Daoy (cell line): ENCODE data around the gene ADH1C. TPM values are rescaled to one million over a fixed set of nuclear protein-coding genes. Genes with fewer than 3 reads are reported as not detected.
"Not testable (repeated sequence)": the region's sequence is repeated elsewhere in the genome, so short reads cannot be mapped to it uniquely, and the experiment has no call there.

ENCODE experiments used
- DNase-seq: peaks from one replicate; pipeline ENCODE4 v3.0.0-alpha.2; 2015; ENCODE audit warnings: low read depth
- total RNA-seq: library from RNA; depleted of rRNA; stranded (reverse); fragments of >200 nt; shearing (Covaris generic); gene quantifications from 2 replicates; pipeline ENCODE4 v1.2.3, GENCODE V29; 2014; rRNA removed

ADH1C gene
- total RNA-seq, result not detected in 2 replicates

GRCh38 chr4:99352602-99353537 is at the start of gene ADH1C:
ADH1C (minus strand) TSS chr4:99352746; CDS start chr4:99352675, 71 bp downstream.
- no peak for DNase-seq

DNA sequence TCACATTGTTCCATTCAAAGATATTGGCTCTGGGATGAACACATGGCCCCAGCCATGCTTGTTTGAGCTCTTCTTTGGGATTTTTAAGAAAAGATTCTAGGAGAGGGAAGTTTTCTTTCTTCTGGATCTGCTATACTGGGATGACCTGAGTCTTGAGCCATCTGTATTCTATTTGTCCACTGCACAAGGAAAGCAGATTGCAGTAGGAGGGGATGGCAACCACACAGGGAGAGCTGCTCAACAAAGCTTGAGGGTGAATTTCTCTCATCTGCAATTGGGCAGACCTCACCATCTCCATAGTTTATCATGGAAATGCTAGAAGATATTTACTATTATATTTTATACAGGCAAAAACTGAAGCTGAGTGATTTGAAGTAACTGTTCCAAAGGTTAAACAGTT is 48.3 kb upstream of the ADH1C start:
- no peak for DNase-seq

GRCh38 chr4:99399017-99399416 is 46.5 kb upstream of the ADH1C start:
- DNase-seq, result no peak

DNA sequence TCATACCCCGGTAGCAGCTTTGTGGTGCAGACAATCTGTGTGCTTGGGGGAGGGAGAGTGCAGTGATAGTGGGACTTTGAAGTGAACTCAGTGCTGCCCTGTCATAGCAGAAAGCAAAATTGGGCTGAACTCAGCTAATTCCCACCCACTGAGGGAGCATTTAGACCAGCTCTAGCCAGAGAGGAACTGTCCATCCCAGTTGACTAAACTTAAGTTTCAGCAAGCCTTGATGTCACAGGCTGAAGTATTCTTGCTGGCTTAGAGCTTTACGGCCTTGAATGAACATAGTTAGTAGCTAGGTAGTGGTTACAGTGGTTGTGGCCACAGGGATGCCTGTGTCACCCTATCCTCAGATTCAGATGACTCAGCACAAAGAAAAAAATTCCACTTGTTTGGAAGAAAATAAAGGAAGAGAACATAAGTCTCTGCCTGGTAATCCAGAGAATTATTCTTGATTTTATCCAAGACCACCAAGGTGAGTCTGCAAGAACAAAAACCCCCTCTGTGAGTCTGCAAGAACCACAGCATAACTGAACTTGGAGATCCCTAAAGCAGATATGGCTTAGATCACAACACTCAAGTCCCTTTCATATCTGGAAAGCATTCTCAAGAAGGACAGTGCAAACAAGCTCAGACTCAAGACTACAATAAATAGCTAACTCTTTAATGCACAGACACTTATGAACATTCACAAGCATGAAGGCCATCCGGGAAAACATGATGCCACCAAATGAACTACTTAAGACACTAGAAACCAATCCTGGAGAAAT is 43.2 kb upstream of the ADH1C start:
- DNase-seq, result no peak

GRCh38 chr4:99394896-99395295 is 42.4 kb upstream of the ADH1C start:
- no peak for DNase-seq

GRCh38 chr4:99390055-99390454 is 37.5 kb upstream of the ADH1C start:
- DNase-seq, result no peak

- no peak for DNase-seq
Observed at GRCh38 chr4:99389606-99390005, 37.1 kb upstream of the ADH1C start.

DNA sequence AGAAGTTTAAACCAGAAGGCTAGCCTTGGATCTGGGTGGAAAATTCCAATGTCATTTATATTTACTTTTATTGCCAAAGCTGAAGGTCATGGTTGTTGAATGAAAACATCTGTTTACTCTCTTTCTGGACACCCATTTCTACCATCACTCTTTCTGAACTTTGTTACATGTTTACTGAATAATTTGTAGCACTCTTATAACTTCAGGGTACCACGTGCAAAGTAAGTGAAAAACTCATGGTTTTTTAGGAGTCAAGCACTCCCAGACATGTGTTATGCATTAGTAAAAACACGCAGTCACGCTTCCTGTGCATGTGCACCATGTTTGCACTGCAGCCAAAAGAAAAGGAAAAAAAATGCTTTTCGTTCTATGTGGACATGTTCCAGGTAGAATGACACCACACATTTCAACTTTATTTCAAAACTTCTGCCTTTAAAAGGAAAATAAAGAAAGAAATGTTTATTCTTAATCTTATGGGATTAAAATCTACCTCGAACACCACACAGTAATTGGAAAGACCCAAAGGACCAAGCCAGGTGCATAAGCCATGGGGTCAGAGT is 31.4 kb upstream of the ADH1C start:
- no peak for DNase-seq

GRCh38 chr4:99383399-99383798 is 30.9 kb upstream of the ADH1C start:
- DNase-seq, result no peak

GRCh38 chr4:99382745-99383360 is 30.3 kb upstream of the ADH1C start:
- DNase-seq, result no peak

DNA sequence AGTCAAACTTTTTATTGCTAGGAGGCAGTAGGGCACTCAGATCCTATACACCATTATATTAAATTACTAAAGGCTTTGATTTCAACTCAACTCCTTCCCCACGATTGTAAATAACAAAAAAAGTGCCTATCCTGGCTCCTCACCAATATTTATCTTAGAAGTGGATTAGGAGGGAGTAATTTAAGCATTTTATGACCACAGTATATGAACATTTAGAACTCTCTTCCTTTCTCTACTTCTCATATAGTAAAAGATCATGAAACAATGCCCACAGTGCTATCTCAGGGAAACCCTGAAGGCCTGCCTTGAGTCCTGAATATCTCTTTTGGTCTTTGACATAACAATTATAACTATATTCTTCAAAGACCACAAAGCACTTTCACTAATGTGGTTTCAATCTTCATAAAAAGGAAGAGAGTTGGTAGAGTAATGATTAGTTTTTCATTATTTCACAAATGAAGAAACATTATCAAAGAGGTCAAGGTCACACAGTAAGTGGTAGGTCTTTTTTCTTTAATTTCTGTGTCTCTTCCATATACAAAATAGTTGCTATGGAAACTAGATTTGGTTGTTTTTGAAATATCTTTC is 29.1 kb upstream of the ADH1C start:
- DNase-seq, result no peak

- DNase-seq, result no peak
Observed at GRCh38 chr4:99379571-99379970, 27.0 kb upstream of the ADH1C start.

DNA sequence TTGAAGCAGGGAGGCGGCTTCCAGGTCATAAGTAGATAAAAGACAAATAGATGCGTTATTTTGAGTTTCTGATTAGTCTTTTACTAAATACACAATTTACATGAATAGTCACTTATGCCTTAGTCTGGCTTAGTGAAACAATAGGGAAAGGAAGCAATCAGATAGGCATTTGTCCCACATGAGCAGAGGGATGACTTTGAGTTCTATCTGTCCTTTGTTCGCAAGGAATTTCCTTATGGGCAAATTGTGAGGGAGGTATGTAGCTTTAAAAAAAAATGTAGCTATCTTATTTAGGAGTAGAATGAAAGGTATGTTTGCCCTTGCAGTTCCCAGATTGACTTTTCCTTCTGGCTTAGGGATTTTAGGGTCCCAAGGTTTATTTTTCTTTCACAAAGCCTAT is 26.3 kb upstream of the ADH1C start:
- no peak for DNase-seq

GRCh38 chr4:99377341-99377740 is 24.8 kb upstream of the ADH1C start:
- not testable (repeated sequence) for DNase-seq

DNA sequence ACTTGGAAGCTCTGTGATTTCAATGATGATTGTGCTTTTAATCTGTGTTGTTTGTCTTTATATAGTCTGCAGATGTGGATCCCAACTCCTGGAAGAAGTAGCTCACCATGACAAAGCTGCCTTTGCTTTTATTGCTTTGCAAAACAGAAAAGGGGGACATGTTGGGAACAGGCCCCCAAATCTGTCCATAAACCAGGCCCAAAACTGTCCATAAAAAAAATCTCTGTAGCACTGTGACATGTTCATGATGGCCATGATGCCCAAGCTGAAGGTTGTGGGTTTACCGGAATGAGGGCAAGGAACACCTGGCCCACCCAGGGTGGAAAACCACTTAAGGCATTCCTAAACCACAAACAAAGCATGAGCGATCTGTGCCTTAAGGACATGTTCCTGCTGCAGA is 19.9 kb upstream of the ADH1C start:
- DNase-seq, result not testable (repeated sequence)

- DNase-seq, result not testable (repeated sequence)
Observed at GRCh38 chr4:99367817-99368216, 15.3 kb upstream of the ADH1C start.

DNA sequence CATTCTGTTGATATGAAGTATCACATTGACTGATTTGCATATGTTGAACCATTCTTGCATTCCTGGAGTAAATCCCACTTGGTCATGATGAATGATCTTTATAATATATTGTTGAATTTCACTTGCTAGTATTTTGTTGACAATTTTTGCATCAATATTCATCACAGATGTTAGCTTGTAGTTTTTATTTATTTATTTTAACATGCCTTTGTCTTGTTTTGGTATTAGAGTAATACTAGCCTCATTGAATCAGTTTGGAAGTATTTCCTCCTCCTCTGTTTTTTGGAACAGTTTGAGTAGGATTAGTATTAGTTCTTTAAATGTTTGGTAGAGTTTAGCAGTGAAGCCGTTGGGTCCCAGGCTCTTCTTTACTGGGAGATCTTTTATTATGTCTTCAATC is 13.9 kb upstream of the ADH1C start:
- DNase-seq, result no peak

GRCh38 chr4:99362768-99363167 is 10.2 kb upstream of the ADH1C start:
- no peak for DNase-seq

DNA sequence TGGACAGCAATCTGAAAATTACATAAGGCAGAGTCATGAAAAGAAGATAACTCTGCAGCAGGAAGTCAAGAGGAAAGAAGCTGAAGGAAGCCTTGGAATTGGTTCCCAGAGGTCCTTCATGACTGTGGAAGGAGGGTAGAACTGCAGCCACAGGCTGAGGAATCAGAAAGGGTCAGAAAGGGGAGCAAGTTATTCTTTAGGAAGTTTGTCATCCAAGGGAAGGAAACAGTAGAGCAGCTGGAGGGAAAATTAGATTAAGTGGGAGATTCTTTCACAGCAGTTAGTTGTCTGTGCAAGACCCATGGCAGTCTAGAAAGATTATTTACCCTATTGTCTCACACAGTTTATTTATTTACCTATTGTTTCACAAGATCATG is 9.3 kb upstream of the ADH1C start:
- no peak for DNase-seq

- DNase-seq, result no peak
Observed at GRCh38 chr4:99361268-99361898, 8.8 kb upstream of the ADH1C start.
